AG10803 (cell line): ENCODE measurements around the gene PPT2.

Source experiments
- DNase-seq: peaks from one replicate; pipeline ENCODE4 v3.0.0; 2010; ENCODE audit warnings: low read depth
- H3K4me3 ChIP-seq: 2 replicates; pipeline ENCODE4 v1.5.1; 2011; ENCODE audit warnings: mild to moderate bottlenecking, low read length, control low read depth
- TF ChIP-seq, protein P1 (sequence below): conservative IDR thresholded peaks from 2 replicates; pipeline ENCODE4 v1.5.1; 2011; ENCODE audit warnings: mild to moderate bottlenecking, low read length, control low read depth, inconsistent platforms

PPT2 gene

DNA sequence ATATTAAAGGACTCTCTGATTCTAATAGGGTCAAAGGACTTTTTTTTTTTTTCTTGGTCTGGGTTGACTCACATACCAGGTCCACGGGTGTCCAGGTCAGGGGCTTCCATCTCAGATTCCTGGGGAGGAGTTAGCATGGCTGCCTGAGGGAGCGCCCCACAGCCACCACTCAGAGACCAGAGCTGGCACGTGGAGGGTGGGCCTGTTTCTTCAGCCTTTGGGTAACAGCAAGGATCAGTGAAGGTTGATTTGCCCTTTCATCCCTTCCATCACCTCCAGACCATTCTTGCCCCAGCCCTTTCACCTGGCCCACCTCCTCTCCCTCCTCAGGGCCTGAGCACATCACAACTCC lies 44.4 kb downstream of the PPT2 start:
- TF ChIP-seq, protein P1, sequence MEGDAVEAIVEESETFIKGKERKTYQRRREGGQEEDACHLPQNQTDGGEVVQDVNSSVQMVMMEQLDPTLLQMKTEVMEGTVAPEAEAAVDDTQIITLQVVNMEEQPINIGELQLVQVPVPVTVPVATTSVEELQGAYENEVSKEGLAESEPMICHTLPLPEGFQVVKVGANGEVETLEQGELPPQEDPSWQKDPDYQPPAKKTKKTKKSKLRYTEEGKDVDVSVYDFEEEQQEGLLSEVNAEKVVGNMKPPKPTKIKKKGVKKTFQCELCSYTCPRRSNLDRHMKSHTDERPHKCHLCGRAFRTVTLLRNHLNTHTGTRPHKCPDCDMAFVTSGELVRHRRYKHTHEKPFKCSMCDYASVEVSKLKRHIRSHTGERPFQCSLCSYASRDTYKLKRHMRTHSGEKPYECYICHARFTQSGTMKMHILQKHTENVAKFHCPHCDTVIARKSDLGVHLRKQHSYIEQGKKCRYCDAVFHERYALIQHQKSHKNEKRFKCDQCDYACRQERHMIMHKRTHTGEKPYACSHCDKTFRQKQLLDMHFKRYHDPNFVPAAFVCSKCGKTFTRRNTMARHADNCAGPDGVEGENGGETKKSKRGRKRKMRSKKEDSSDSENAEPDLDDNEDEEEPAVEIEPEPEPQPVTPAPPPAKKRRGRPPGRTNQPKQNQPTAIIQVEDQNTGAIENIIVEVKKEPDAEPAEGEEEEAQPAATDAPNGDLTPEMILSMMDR = no peak
- no peak overlapping the region for H3K4me3 ChIP-seq
- DNase-seq = no peak

DNA sequence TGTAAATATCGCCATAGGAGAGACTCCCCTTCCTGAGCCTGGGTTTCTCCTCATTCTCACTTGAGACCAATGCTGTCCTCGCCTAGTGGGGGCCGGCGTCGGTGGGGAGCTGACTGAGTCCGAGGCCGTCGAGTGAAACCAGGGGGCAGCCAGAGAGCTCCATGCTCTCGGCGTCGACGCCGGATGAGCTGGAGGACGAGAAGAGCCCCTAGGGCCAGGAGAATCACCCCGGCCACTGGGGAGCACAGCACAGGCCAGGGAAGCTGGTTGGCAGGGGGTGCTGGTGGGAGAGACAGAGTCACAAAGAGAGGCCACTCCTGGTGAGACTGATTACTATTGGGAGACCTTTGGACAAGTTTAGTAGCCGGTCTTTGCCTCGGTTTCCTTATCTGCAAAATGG lies 44.9 kb downstream of the PPT2 start:
- TF ChIP-seq, protein P1 = no peak
- H3K4me3 ChIP-seq = no peak overlapping the region
- DNase-seq = no peak

DNA sequence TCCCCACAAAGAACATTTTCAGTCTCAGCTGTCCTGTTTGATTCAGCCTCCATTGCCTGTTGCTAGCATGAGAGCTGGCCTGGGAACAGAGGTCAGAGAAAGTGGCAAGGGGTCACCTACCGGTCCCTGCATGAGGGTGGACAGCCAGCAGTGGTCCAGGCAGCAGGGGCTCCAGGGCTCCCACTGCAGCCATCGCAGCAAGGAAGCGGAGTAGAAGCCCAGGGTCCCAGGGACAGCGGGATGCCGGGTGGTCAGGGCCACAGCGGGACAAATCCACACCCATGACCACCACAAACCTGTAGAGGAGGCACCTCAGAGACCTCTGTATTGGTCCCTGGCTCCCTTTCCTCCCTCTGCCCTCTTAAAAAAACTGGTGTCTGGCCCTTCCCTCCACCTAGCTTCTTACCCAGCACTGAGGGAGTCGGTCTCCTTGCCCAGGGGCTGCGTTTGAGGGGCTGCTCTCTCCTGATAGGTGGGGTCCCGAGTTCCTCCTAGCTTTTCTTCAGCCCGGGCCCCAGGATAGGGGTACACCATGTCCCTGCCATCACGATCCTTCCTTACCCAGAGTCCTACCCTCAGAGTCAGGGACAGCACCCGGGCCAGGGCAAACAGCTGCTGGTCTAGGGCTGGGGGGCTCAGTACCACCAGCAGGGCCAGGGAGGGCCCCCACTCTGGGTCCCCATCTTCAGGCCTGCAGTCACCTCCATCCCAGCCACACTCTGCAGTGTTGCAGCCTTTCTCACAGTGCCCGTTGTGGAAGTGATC lies 47.0 kb downstream of the PPT2 start:
- TF ChIP-seq, protein P1 = no peak
- DNase-seq = no peak
- no peak overlapping the region for H3K4me3 ChIP-seq

DNA sequence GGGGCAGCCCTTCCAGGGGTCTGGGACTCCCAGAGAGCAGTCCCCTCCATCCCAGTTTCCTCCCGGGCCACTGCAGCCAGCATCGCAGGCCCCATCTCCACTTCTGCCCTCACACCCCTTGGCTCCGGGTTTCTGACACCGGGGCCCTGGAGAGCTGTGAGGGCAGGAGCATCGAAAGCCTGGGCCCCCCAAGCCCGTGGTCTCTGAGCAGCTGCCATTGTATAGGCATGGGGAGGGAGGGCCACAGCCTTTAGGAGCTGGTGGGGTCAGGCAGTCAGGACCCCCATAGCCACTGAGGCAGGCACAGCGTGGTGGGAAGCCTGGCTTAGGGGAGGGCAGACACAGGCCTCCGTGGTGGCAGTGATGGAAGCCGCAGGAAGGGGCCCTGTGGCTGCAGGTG lies 48.2 kb downstream of the PPT2 start:
- TF ChIP-seq, protein P1 = no peak
- H3K4me3 ChIP-seq = no peak overlapping the region
- DNase-seq = no peak

DNA sequence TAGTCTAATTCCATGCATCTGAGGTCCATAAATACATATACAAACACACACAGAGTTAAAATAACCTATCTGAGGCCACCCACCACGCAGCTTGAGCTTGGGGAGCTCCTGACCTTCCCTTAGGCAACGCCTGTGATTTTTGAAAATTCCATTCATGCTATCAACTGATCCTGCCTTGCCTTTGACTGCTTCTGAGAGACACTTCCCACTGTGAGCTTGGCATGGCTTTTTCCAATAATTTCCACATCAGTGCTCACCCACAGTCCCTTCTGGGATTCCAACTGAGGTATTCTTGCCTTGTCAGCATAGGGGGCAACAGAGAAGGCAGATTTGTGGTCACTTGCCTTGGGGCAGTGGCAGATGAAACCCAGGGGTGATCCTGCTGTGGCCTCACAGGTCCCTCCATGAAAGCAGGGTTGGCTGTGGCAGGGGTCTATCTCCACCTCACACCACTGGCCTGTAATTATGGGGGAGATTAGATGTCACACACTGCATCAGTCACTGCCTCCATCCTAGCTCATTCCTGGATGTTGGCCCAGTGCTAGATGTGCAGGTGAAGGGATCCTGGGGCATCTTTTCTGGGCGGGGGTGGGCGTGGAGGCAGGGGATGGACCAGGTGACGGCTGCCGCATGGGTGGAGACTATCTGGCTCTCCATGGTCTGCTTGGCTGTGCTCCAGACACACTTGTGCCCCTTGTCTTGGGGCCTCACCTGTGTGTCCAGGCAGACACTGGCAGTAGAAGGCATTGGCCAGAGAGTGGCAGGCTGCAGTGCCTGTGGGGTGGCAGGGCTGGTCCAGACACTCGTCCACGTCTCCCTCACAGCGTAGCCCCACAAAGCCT lies 49.7 kb downstream of the PPT2 start:
- H3K4me3 ChIP-seq = no peak overlapping the region
- DNase-seq = no peak
- TF ChIP-seq, protein P1 = no peak

DNA sequence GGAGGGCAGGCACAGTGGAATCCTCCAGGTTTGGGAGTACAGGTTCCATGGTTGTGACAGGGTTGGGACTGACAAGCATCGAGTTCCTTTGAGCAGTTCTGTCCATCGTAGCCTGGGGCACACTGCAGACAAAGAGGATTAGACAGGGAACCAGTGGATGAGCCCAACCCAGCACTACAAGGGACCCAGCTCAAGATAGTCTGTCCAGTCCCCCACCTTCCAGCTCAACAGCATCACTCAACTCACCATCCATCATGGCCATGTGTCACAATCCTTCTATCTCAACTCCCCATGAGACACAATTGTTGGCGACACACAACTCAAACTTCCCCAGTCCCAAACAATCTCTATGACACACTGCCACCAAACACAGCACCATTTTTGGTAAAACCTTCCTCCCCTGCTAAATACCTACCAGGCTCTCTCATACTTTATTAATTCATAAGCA lies 50.4 kb downstream of the PPT2 start:
- no peak overlapping the region for H3K4me3 ChIP-seq
- DNase-seq = no peak
- TF ChIP-seq, protein P1 = no peak

DNA sequence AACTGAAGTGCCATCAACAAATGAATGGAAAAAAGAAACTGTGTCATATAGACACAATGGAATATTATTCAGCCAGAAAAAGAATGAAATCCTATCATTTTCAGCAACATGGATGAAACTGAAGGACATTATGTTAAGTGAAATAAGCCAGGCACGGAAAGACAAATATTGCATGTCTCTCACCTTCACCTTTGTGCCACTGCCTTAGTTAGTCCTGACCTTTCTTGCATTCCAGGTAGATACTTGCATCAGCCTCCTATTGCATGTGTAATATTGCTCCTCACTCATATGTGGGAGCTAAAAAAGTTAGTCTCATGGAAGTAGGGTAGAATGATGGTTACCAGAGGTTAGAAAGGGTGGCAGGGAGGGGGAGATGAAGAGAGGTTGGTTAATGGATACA lies 55.1 kb downstream of the PPT2 start:
- TF ChIP-seq, protein P1 = no peak

More for the DNA sequence above, 55.1 kb downstream of the PPT2 start:
- no peak overlapping the region for H3K4me3 ChIP-seq
- DNase-seq = no peak
